T1000 (cell line): Measurements from ENCODE around the gene CCL24.
"Not testable (repeated sequence)": the region's sequence is repeated elsewhere in the genome, so short reads cannot be mapped to it uniquely, and the experiment has no call there.

Experiments used
- DNase-seq: peaks from one replicate; lab custom pipeline; 2025; ENCODE audit warnings: mixed read lengths; lab: John Stamatoyannopoulos, UW

CCL24 gene

GRCh38 chr7:75780647-75781273 is 32.8 kb downstream of the CCL24 start:
- DNase-seq = not testable (repeated sequence)

GRCh38 chr7:75779516-75779915 is 34.1 kb downstream of the CCL24 start:
- not testable (repeated sequence) for DNase-seq

GRCh38 chr7:75779035-75779434 is 34.6 kb downstream of the CCL24 start:
- not testable (repeated sequence) for DNase-seq

- DNase-seq = peak; percentile 17
Observed at GRCh38 chr7:75776295-75776971, 37.2 kb downstream of the CCL24 start.

GRCh38 chr7:75773958-75774357 is 39.6 kb downstream of the CCL24 start:
- not testable (repeated sequence) for DNase-seq

GRCh38 chr7:75772081-75773077 is 41.2 kb downstream of the CCL24 start, which contains the start of gene CCL26:
CCL26 (minus strand) TSS chr7:75772211; CDS start chr7:75772176, 35 bp downstream.
- DNase-seq = peak; percentile 56

- DNase-seq = peak; percentile 19
Observed at GRCh38 chr7:75771224-75771623, 42.4 kb downstream of the CCL24 start.

GRCh38 chr7:75762350-75762917 is 51.2 kb downstream of the CCL24 start:
- no peak for DNase-seq

- not testable (repeated sequence) for DNase-seq
Observed at GRCh38 chr7:75761801-75762200, 51.8 kb downstream of the CCL24 start.
